Esophagus squamous epithelium (tissue), 4 donors: Measurements from ENCODE around the gene INSRR.

Source experiments
- POLR2A ChIP-seq, 4 donors: fragments of 450-650 bp; IDR thresholded peaks; one replicate each; pipeline ENCODE4 v1.6.1; 2017; ENCODE audit warnings: antibody characterized with exemption in 4 of 4, mild to moderate bottlenecking in 4 of 4, moderate library complexity in 3 of 4
- TF ChIP-seq, protein P1 (sequence below), 6 experiments: fragments of 450-650 bp in 4 of 6; fragments of 200-600 bp in 2 of 6; sonication (generic) in 2 of 6; IDR thresholded peaks; one replicate each; pipeline ENCODE4 v1.5.1; 2016 to 2019; ENCODE audit warnings: antibody characterized with exemption in 6 of 6, mild to moderate bottlenecking in 4 of 6, moderate library complexity in 4 of 6

DNA sequence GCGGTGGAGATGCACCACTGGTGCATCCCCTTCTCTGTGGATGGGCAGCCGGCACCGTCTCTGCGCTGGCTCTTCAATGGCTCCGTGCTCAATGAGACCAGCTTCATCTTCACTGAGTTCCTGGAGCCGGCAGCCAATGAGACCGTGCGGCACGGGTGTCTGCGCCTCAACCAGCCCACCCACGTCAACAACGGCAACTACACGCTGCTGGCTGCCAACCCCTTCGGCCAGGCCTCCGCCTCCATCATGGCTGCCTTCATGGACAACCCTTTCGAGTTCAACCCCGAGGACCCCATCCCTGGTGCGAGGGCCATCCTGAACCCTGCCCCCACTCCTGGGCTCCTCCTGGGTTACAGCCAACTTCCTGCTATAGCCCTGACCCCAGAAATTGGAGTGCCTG, 14.7 kb upstream of the INSRR start:
- TF ChIP-seq, protein P1, sequence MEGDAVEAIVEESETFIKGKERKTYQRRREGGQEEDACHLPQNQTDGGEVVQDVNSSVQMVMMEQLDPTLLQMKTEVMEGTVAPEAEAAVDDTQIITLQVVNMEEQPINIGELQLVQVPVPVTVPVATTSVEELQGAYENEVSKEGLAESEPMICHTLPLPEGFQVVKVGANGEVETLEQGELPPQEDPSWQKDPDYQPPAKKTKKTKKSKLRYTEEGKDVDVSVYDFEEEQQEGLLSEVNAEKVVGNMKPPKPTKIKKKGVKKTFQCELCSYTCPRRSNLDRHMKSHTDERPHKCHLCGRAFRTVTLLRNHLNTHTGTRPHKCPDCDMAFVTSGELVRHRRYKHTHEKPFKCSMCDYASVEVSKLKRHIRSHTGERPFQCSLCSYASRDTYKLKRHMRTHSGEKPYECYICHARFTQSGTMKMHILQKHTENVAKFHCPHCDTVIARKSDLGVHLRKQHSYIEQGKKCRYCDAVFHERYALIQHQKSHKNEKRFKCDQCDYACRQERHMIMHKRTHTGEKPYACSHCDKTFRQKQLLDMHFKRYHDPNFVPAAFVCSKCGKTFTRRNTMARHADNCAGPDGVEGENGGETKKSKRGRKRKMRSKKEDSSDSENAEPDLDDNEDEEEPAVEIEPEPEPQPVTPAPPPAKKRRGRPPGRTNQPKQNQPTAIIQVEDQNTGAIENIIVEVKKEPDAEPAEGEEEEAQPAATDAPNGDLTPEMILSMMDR (IDR thresholded peaks at IDR 0.05): no peak
- no peak for TF ChIP-seq POLR2A (IDR thresholded peaks at IDR 0.05)
